ENCODE data around the gene HSPBP1. TPM values are rescaled to one million over a fixed set of nuclear protein-coding genes. Genes with fewer than 3 reads are reported as not detected.
A peak's percentile ranks its signal among the peaks of the same experiment; 100 is the strongest.

The HSPBP1 gene
- total and polyA plus RNA-seq, 9 of the 15 experiments (the other 6 are each of a cell fraction or from before 2014, with no cell fraction given): 0.83 to 81.3 (median 21.8) TPM

GRCh38 chr19:55258828-55259539 is 20.9 kb downstream of the HSPBP1 start, which contains the start of gene PPP6R1 (continued):
- TF ChIP-seq ZNF395 (CRISPR knock-in tag; IDR thresholded peaks at IDR 0.05) (0 out of 2 replicates have a peak, but pooled peaks have one; percentile 77), BCL6 (CRISPR knock-in tag; IDR thresholded peaks at IDR 0.05) (no peak), ZNF197 (CRISPR knock-in tag; IDR thresholded peaks at IDR 0.05; ENCODE audit: low read depth) (peak; percentile 28; the same call in 1 of the 2 replicates), STAG1 (CRISPR knock-in tag; IDR thresholded peaks at IDR 0.05; ENCODE audit: borderline replicate concordance) (no peak), ZNF274 (IDR thresholded peaks at IDR 0.05; ENCODE audit: borderline replicate concordance, low read depth, low read length) (peak; percentile 30; the same call in 1 of the 2 replicates), ZNF217 (CRISPR knock-in tag; IDR thresholded peaks at IDR 0.05) (no peak), HOXB6 (CRISPR knock-in tag; IDR thresholded peaks at IDR 0.05; ENCODE audit: borderline replicate concordance) (no peak), POLR3G (IDR thresholded peaks at IDR 0.05; ENCODE audit: extremely low read depth, insufficient read length, insufficient replicate concordance) (no peak), HBP1 (CRISPR knock-in tag; IDR thresholded peaks at IDR 0.05) (no peak), LCOR (CRISPR knock-in tag; IDR thresholded peaks at IDR 0.05) (peak; percentile 99), DPF2 (IDR thresholded peaks at IDR 0.05) (peak; percentile 73), NUFIP1 (IDR thresholded peaks at IDR 0.05; ENCODE audit: partially characterized antibody) (peak; percentile 97), TRIM24 (IDR thresholded peaks at IDR 0.05) (peak in 1 of 2 experiments; percentile 55; a peak in 2 of 4 replicates), ZNF324 (CRISPR knock-in tag; IDR thresholded peaks at IDR 0.05) (no peak), ZNF764 (CRISPR knock-in tag; IDR thresholded peaks at IDR 0.05; ENCODE audit: low read depth) (no peak)
- TF ChIP-seq, protein P1, sequence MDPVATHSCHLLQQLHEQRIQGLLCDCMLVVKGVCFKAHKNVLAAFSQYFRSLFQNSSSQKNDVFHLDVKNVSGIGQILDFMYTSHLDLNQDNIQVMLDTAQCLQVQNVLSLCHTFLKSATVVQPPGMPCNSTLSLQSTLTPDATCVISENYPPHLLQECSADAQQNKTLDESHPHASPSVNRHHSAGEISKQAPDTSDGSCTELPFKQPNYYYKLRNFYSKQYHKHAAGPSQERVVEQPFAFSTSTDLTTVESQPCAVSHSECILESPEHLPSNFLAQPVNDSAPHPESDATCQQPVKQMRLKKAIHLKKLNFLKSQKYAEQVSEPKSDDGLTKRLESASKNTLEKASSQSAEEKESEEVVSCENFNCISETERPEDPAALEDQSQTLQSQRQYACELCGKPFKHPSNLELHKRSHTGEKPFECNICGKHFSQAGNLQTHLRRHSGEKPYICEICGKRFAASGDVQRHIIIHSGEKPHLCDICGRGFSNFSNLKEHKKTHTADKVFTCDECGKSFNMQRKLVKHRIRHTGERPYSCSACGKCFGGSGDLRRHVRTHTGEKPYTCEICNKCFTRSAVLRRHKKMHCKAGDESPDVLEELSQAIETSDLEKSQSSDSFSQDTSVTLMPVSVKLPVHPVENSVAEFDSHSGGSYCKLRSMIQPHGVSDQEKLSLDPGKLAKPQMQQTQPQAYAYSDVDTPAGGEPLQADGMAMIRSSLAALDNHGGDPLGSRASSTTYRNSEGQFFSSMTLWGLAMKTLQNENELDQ (CRISPR knock-in tag; IDR thresholded peaks at IDR 0.05; ENCODE audit: borderline replicate concordance): no peak
- TF ChIP-seq, protein P2, sequence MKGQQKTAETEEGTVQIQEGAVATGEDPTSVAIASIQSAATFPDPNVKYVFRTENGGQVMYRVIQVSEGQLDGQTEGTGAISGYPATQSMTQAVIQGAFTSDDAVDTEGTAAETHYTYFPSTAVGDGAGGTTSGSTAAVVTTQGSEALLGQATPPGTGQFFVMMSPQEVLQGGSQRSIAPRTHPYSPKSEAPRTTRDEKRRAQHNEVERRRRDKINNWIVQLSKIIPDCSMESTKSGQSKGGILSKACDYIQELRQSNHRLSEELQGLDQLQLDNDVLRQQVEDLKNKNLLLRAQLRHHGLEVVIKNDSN (CRISPR knock-in tag; IDR thresholded peaks at IDR 0.05): no peak
- TF ChIP-seq, protein P3, sequence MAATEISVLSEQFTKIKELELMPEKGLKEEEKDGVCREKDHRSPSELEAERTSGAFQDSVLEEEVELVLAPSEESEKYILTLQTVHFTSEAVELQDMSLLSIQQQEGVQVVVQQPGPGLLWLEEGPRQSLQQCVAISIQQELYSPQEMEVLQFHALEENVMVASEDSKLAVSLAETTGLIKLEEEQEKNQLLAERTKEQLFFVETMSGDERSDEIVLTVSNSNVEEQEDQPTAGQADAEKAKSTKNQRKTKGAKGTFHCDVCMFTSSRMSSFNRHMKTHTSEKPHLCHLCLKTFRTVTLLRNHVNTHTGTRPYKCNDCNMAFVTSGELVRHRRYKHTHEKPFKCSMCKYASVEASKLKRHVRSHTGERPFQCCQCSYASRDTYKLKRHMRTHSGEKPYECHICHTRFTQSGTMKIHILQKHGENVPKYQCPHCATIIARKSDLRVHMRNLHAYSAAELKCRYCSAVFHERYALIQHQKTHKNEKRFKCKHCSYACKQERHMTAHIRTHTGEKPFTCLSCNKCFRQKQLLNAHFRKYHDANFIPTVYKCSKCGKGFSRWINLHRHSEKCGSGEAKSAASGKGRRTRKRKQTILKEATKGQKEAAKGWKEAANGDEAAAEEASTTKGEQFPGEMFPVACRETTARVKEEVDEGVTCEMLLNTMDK (IDR thresholded peaks at IDR 0.05; ENCODE audit: borderline replicate concordance, insufficient read depth, low read depth, low read length, poor library complexity, severe bottlenecking): no peak
